Mucosa of descending colon (tissue), 3 donors: ENCODE measurements around the gene GALT. TPM values are rescaled to one million over a fixed set of nuclear protein-coding genes. Genes with fewer than 3 reads are reported as not detected.

Source experiments
- ATAC-seq: fragments of 200-7000 bp; cut with Tn5 transposase; one replicate; pipeline ENCODE4 v1.9.1; 2020; ENCODE audit warnings: mild to moderate bottlenecking, moderate library complexity
- DNase-seq, 3 donors: peaks; one replicate each; pipeline ENCODE4 v3.0.0-alpha.2; 2020
- H3K36me3 ChIP-seq: fragments of 200-600 bp; one replicate; pipeline ENCODE4 v1.8.0; 2021; ENCODE audit warnings: low read depth, mild to moderate bottlenecking
- H3K4me1 ChIP-seq: fragments of 200-600 bp; one replicate; pipeline ENCODE4 v1.8.0; 2021; ENCODE audit warnings: low read depth, mild to moderate bottlenecking
- H3K4me3 ChIP-seq: fragments of 200-600 bp; one replicate; pipeline ENCODE4 v1.8.0; 2021; ENCODE audit warnings: mild to moderate bottlenecking
- H3K9me3 ChIP-seq: fragments of 200-600 bp; one replicate; pipeline ENCODE4 v1.8.0; 2021; ENCODE audit warnings: mild to moderate bottlenecking
- CTCF ChIP-seq: fragments of 200-600 bp; IDR thresholded peaks from one replicate; pipeline ENCODE4 v1.8.0; 2022; ENCODE audit warnings: antibody characterized with exemption, mild to moderate bottlenecking
- intact Hi-C, 2 donors: fragments of 100-400 bp; cut with DNase I in 1 of 2; cut with micrococcal nuclease in 1 of 2; formaldehyde crosslinking; loops; one replicate each; pipeline versions ENCODE4 v1.11.0 to v1.11.1; 2022; cut with DNase I, micrococcal nuclease
- total RNA-seq, 3 donors: library from RNA; stranded (reverse); fragmentation: NEBNext Ultra II Directional in 2 of 3; extraction: Animal tissue kit (Norgen Biotek cat#: 25700) in 2 of 3; gene quantifications; one replicate each; pipeline versions ENCODE4 v1.2.1 to v1.2.4, GENCODE V29; 2021 to 2023
- donor health status: DM: no; HTN: no; CAD: no; lungs with moderate emphysema.
- donor health status: DM: no; HTN: no; CAD: no.
- donor health status: DM: no; HTN: yes; CAD: no.

GALT gene
- total RNA-seq, 3 donors from 2014 or later, result 42.0 to 85.6 (median 63.3) TPM

GRCh38 chr9:34656992-34657391, 10.5 kb downstream of the GALT start:
- Histone ChIP-seq H3K4me1 (peaks cover 19% of the 10 kb centered on the region), H3K9me3 (no peaks in the 10 kb centered on the region), H3K4me3 (no peak overlapping the region), H3K36me3 (no peaks in the 10 kb centered on the region)
- ATAC-seq (no peak), DNase-seq (no peak)
- TF ChIP-seq CTCF, result no peak
- intact Hi-C loops, result no loop called here

- ATAC-seq, result no peak
- Histone ChIP-seq H3K4me1 (peaks cover 10% of the 10 kb centered on the region), H3K36me3 (no peaks in the 10 kb centered on the region), H3K4me3 (no peak overlapping the region), H3K9me3 (no peaks in the 10 kb centered on the region)
- no peak for TF ChIP-seq CTCF
- intact Hi-C loops, result no loop called here
- no peak for DNase-seq
These were observed 12.0 kb downstream of the GALT start for GRCh38 chr9:34658461-34658860.

GRCh38 chr9:34659592-34660253, 13.2 kb downstream of the GALT start:
- Histone ChIP-seq H3K4me1 (peaks cover 14% of the 10 kb centered on the region), H3K9me3 (no peaks in the 10 kb centered on the region), H3K36me3 (no peaks in the 10 kb centered on the region), H3K4me3 (no peak overlapping the region)
- DNase-seq, result peak in 2 of 3 donors; percentile 47 to 50
- intact Hi-C loops, result no loop called here
- ATAC-seq, result peak; percentile 73
- TF ChIP-seq CTCF, result no peak

GRCh38 chr9:34662526-34663302, 16.2 kb downstream of the GALT start, which contains the start of gene CCL27:
Gene CCL27 (minus strand): TSS chr9:34662657. CDS start chr9:34662633, 24 bp downstream.
- ATAC-seq, result no peak
- intact Hi-C loops, result no loop called here
- no peak for DNase-seq
- Histone ChIP-seq H3K4me3 (no peak within 1 kb of the TSS), H3K4me1 (peaks cover 11% of the 10 kb centered on the region), H3K9me3 (no peaks in the 10 kb centered on the region), H3K36me3 (peaks cover 3% of the 10 kb centered on the region)
- TF ChIP-seq CTCF, result no peak

- intact Hi-C loops, result no loop called here
- DNase-seq, result no peak
- peaks cover 11% of the 10 kb centered on the region for H3K4me1 ChIP-seq
- TF ChIP-seq CTCF, result no peak
- H3K4me3 ChIP-seq, result no peak overlapping the region
- peaks cover 3% of the 10 kb centered on the region for H3K36me3 ChIP-seq
- no peak for ATAC-seq
- no peaks in the 10 kb centered on the region for H3K9me3 ChIP-seq
These were observed 16.8 kb downstream of the GALT start for GRCh38 chr9:34663303-34663605.
